Measurements from ENCODE around the gene PBX4. TPM values are rescaled to one million over a fixed set of nuclear protein-coding genes. Genes with fewer than 3 reads are reported as not detected.

Gene PBX4
- total and polyA plus RNA-seq, 10 of the 15 experiments (the other 5 are each of a cell fraction or from before 2014, with no cell fraction given) = 0.18 to 17.3 (median 4.2) TPM

DNA sequence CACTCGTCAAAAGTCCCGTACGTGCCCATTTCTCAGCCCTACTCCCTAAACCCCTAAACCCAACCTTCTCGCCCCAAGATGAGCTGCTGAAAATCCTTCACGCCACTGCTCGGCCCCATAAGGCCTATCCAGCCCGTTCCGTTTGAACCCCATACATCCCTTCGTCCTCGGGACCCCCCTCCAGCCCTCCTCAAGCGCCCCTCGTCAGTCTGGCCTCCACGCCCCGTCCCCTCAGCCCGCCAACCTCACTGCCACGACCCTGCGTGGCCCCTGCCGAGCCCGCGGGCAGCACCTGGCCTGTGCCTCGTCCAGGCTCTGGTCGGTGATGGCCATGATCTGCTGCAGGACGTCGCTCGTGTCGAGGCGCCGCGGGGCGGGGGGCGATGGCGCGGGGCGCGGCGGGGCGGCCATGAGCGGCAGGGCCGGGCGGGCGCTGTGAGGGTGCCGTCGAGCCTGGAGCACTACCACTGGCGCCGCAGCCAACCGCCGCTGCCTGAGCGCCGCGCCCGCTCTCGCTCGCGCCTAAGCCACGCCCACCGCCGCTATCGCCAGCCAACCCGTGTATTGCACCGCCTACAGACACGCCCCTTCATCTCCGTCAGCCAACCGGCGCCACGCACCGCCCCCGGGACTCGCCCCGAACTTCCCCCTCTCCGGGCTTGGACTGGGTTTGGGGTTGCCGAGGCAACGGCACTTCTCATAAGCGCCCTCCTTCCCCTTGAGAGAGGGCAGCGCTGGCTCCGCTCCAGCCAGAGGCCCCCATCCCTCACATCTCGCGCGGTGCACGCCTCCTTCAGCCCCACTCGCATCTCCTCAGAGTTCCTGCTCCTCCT, at the start of gene PBX4 (continued):
- TF ChIP-seq, protein P1, sequence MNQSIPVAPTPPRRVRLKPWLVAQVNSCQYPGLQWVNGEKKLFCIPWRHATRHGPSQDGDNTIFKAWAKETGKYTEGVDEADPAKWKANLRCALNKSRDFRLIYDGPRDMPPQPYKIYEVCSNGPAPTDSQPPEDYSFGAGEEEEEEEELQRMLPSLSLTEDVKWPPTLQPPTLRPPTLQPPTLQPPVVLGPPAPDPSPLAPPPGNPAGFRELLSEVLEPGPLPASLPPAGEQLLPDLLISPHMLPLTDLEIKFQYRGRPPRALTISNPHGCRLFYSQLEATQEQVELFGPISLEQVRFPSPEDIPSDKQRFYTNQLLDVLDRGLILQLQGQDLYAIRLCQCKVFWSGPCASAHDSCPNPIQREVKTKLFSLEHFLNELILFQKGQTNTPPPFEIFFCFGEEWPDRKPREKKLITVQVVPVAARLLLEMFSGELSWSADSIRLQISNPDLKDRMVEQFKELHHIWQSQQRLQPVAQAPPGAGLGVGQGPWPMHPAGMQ (IDR thresholded peaks at IDR 0.05; ENCODE audit: borderline replicate concordance) = no peak
- no peak for TF ChIP-seq CHD1 (IDR thresholded peaks at IDR 0.05; ENCODE audit: low read depth, low read length)
- TF ChIP-seq HDGF (IDR thresholded peaks at IDR 0.05) = peak; percentile 98
- TF ChIP-seq NFXL1 (IDR thresholded peaks at IDR 0.05; ENCODE audit: borderline replicate concordance) = 0 out of 2 replicates have a peak, but pooled peaks have one; percentile 82
- peak; percentile 27; the same call in 1 of the 2 replicates for TF ChIP-seq CHD2 (IDR thresholded peaks at IDR 0.05; ENCODE audit: borderline replicate concordance, low read depth, low read length)
- TF ChIP-seq NR2C2 (IDR thresholded peaks at IDR 0.05; ENCODE audit: borderline replicate concordance, control insufficient read depth, insufficient read length, low read depth) = no peak
- TF ChIP-seq MYB (IDR thresholded peaks at IDR 0.05; ENCODE audit: borderline replicate concordance, low read depth, low read length) = no peak
- TF ChIP-seq, protein P2, sequence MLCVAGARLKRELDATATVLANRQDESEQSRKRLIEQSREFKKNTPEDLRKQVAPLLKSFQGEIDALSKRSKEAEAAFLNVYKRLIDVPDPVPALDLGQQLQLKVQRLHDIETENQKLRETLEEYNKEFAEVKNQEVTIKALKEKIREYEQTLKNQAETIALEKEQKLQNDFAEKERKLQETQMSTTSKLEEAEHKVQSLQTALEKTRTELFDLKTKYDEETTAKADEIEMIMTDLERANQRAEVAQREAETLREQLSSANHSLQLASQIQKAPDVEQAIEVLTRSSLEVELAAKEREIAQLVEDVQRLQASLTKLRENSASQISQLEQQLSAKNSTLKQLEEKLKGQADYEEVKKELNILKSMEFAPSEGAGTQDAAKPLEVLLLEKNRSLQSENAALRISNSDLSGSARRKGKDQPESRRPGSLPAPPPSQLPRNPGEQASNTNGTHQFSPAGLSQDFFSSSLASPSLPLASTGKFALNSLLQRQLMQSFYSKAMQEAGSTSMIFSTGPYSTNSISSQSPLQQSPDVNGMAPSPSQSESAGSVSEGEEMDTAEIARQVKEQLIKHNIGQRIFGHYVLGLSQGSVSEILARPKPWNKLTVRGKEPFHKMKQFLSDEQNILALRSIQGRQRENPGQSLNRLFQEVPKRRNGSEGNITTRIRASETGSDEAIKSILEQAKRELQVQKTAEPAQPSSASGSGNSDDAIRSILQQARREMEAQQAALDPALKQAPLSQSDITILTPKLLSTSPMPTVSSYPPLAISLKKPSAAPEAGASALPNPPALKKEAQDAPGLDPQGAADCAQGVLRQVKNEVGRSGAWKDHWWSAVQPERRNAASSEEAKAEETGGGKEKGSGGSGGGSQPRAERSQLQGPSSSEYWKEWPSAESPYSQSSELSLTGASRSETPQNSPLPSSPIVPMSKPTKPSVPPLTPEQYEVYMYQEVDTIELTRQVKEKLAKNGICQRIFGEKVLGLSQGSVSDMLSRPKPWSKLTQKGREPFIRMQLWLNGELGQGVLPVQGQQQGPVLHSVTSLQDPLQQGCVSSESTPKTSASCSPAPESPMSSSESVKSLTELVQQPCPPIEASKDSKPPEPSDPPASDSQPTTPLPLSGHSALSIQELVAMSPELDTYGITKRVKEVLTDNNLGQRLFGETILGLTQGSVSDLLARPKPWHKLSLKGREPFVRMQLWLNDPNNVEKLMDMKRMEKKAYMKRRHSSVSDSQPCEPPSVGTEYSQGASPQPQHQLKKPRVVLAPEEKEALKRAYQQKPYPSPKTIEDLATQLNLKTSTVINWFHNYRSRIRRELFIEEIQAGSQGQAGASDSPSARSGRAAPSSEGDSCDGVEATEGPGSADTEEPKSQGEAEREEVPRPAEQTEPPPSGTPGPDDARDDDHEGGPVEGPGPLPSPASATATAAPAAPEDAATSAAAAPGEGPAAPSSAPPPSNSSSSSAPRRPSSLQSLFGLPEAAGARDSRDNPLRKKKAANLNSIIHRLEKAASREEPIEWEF (IDR thresholded peaks at IDR 0.05; ENCODE audit: insufficient replicate concordance, low read depth, low read length) = no peak
- TF ChIP-seq CHD4 (IDR thresholded peaks at IDR 0.05) = no peak
- TF ChIP-seq SPI1 (IDR thresholded peaks at IDR 0.05; ENCODE audit: borderline replicate concordance, insufficient read depth, low read depth, low read length) = peak; percentile 27; the same call in 1 of the 2 replicates
- TF ChIP-seq, protein P3, sequence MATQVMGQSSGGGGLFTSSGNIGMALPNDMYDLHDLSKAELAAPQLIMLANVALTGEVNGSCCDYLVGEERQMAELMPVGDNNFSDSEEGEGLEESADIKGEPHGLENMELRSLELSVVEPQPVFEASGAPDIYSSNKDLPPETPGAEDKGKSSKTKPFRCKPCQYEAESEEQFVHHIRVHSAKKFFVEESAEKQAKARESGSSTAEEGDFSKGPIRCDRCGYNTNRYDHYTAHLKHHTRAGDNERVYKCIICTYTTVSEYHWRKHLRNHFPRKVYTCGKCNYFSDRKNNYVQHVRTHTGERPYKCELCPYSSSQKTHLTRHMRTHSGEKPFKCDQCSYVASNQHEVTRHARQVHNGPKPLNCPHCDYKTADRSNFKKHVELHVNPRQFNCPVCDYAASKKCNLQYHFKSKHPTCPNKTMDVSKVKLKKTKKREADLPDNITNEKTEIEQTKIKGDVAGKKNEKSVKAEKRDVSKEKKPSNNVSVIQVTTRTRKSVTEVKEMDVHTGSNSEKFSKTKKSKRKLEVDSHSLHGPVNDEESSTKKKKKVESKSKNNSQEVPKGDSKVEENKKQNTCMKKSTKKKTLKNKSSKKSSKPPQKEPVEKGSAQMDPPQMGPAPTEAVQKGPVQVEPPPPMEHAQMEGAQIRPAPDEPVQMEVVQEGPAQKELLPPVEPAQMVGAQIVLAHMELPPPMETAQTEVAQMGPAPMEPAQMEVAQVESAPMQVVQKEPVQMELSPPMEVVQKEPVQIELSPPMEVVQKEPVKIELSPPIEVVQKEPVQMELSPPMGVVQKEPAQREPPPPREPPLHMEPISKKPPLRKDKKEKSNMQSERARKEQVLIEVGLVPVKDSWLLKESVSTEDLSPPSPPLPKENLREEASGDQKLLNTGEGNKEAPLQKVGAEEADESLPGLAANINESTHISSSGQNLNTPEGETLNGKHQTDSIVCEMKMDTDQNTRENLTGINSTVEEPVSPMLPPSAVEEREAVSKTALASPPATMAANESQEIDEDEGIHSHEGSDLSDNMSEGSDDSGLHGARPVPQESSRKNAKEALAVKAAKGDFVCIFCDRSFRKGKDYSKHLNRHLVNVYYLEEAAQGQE (IDR thresholded peaks at IDR 0.05; ENCODE audit: low read depth, low read length) = no peak
- TF ChIP-seq, protein P4, sequence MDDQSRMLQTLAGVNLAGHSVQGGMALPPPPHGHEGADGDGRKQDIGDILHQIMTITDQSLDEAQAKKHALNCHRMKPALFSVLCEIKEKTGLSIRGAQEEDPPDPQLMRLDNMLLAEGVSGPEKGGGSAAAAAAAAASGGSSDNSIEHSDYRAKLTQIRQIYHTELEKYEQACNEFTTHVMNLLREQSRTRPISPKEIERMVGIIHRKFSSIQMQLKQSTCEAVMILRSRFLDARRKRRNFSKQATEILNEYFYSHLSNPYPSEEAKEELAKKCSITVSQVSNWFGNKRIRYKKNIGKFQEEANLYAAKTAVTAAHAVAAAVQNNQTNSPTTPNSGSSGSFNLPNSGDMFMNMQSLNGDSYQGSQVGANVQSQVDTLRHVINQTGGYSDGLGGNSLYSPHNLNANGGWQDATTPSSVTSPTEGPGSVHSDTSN (IDR thresholded peaks at IDR 0.05; ENCODE audit: insufficient replicate concordance, low read depth, low read length) = peak; percentile 2
- no peak for TF ChIP-seq STAT1 (conservative IDR thresholded peaks at IDR 0.05)
- no peak for TF ChIP-seq HDAC2 (IDR thresholded peaks at IDR 0.05)
- TF ChIP-seq CBX5 (IDR thresholded peaks at IDR 0.05; ENCODE audit: low read depth) = no peak
- 0 out of 2 replicates have a peak, but pooled peaks have one; percentile 26 for TF ChIP-seq ZNF217 (IDR thresholded peaks at IDR 0.05)
- TF ChIP-seq, protein P5, sequence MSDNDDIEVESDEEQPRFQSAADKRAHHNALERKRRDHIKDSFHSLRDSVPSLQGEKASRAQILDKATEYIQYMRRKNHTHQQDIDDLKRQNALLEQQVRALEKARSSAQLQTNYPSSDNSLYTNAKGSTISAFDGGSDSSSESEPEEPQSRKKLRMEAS (IDR thresholded peaks at IDR 0.05; ENCODE audit: low read depth, low read length) = peak; percentile 61; the same call in 1 of the 2 replicates
